ENCODE results near the gene EMILIN2. TPM values are rescaled to one million over a fixed set of nuclear protein-coding genes. Genes with fewer than 3 reads are reported as not detected.

EMILIN2 gene
- total and polyA plus RNA-seq, 2 of the 8 experiments (the other 6 are each of a cell fraction or from before 2014, with no cell fraction given) = 6.0 to 7.5 TPM

GRCh38 chr18:2907550-2908135 lies 60.8 kb downstream of the EMILIN2 start:
- H3K79me1 ChIP-seq (ENCODE audit: low read depth, low read length) = peaks cover 4% of the 10 kb centered on the region; the same call in 1 of the 2 replicates
- 74% methylated on average over 5 of the region's 5 CpGs; no CpG with 5 or more reads in 1 of the 2 experiments for WGBS, 2 experiments (ENCODE audit: extremely low coverage in 1 of 2, insufficient coverage in 1 of 2, insufficient read length in 1 of 2, insufficient replicate concordance in 2 of 2, low coverage in 1 of 2, low lambda C conversion rate in 2 of 2, missing lambda C conversion rate in 1 of 2)
- H2BK12ac ChIP-seq (ENCODE audit: low read depth, low read length) = no peak overlapping the region
- peaks cover 0 to 6% (median 4%) of the 10 kb centered on the region in 4 experiments; a peak in 5 of 7 replicates for H3K4me1 ChIP-seq (replicated peaks in 1 of 4; ENCODE audit: control insufficient read depth in 3 of 4, insufficient read depth in 4 of 4, low read length in 3 of 4)
- peak overlapping the region; percentile 21 for H4K5ac ChIP-seq (ENCODE audit: insufficient read length, low read depth, low read length)
- no peaks in the 10 kb centered on the region for H3K79me2 ChIP-seq (ENCODE audit: control insufficient read depth in 1 of 2, insufficient read depth in 2 of 2, low read length in 2 of 2)
- no peaks in the 10 kb centered on the region; a peak in 1 of 4 replicates for H3K9me3 ChIP-seq (ENCODE audit: insufficient read depth in 2 of 2, low read depth in 1 of 2, low read length in 1 of 2)
- no peak overlapping the region for H4K8ac ChIP-seq (ENCODE audit: extremely low read depth, insufficient read depth, low read length)
- FAIRE-seq (no peak), DNase-seq (ENCODE audit: low read depth in 1 of 2, low spot score in 2 of 2) (no peak)
- H4K20me1 ChIP-seq (replicated peaks in 1 of 2; ENCODE audit: control insufficient read depth in 1 of 2, insufficient read depth in 2 of 2, low read length in 2 of 2) = peaks cover 0 to 12% of the 10 kb centered on the region in 2 experiments
- no peak overlapping the region for H3K18ac ChIP-seq (ENCODE audit: extremely low read depth, low read length)
- peak overlapping the region; percentile 72 for H3K4ac ChIP-seq (replicated peaks; ENCODE audit: insufficient read length, low read depth, low read length)
- no peak overlapping the region for H3K9ac ChIP-seq (replicated peaks in 1 of 4; ENCODE audit: extremely low read depth in 1 of 4, low read depth in 3 of 4, low read length in 3 of 4)
- 0 out of 2 replicates have a peak overlapping the region, but pooled peaks have one; percentile 13 for H2AK5ac ChIP-seq (ENCODE audit: low read depth, low read length)
- CTCF ChIA-PET (ENCODE audit: partially characterized antibody) = interaction anchor here (1.0 to 3.5 kb wide), 2 partner anchors 12 to 347 kb away, joined by 4 to 14 read pairs; no protein-coding TSS in a partner anchor
- H4K91ac ChIP-seq (replicated peaks; ENCODE audit: insufficient read length, low read length) = no peak overlapping the region
- H3K4me2 ChIP-seq (ENCODE audit: insufficient read depth in 1 of 2, low read depth in 2 of 2, low read length in 2 of 2) = peak overlapping the region; percentile 91 to 97
- no peak overlapping the region for H2AFZ ChIP-seq (ENCODE audit: low read length)
- H3K23ac ChIP-seq (ENCODE audit: insufficient read length) = no peak overlapping the region
- H3K14ac ChIP-seq (ENCODE audit: insufficient read length) = no peak overlapping the region
- H2BK15ac ChIP-seq (ENCODE audit: low read length) = no peak overlapping the region
- no peak overlapping the region for H2BK120ac ChIP-seq (replicated peaks; ENCODE audit: low read depth, low read length)
- H2BK5ac ChIP-seq (ENCODE audit: low read depth, low read length) = 0 out of 2 replicates have a peak overlapping the region, but pooled peaks have one; percentile 9
- H3K56ac ChIP-seq (replicated peaks; ENCODE audit: insufficient read length, low read depth, low read length) = no peak overlapping the region
- H3K23me2 ChIP-seq (ENCODE audit: low read depth, low read length) = peaks cover 12% of the 10 kb centered on the region; the same call in 1 of the 2 replicates
- H3K4me3 ChIP-seq (ENCODE audit: extremely low read depth in 1 of 4, insufficient read depth in 2 of 4, low read depth in 3 of 4, low read length in 4 of 4) = peak overlapping the region; percentile 54 to 97 (median 74)
- peaks cover 0 to 2% (median 0%) of the 10 kb centered on the region in 4 experiments; a peak in 3 of 7 replicates for H3K27me3 ChIP-seq (replicated peaks in 1 of 4; ENCODE audit: control insufficient read depth in 3 of 4, extremely low read depth in 1 of 4, insufficient read depth in 3 of 4, low read length in 3 of 4)
- no peak overlapping the region for H2BK20ac ChIP-seq (ENCODE audit: low read length)
- peaks cover 0 to 16% (median 12%) of the 10 kb centered on the region in 4 experiments; a peak in 6 of 8 replicates for H3K36me3 ChIP-seq (ENCODE audit: control insufficient read depth in 2 of 4, insufficient read depth in 4 of 4, low read length in 3 of 4)
- POLR2A ChIA-PET (ENCODE audit: partially characterized antibody) = interaction anchor here (0.8 to 1.3 kb wide), 6 partner anchors 8 to 344 kb away, joined by 3 to 4 read pairs (median 3); partner anchors contain the start of gene EMILIN2
- no peak overlapping the region for H3K27ac ChIP-seq (ENCODE audit: low read depth, low read length)
- TF ChIP-seq USF2 (IDR thresholded peaks at IDR 0.05; ENCODE audit: low read length) (no peak), EP300 (IDR thresholded peaks at IDR 0.05; ENCODE audit: borderline replicate concordance in 1 of 2, low read depth in 2 of 2, low read length in 2 of 2) (no peak), KDM5A (IDR thresholded peaks at IDR 0.05; ENCODE audit: low read length) (no peak), ATF2 (IDR thresholded peaks at IDR 0.05; ENCODE audit: low read length) (no peak), FOSL1 (IDR thresholded peaks at IDR 0.05; ENCODE audit: insufficient read depth, low read depth, low read length) (no peak), SRF (IDR thresholded peaks at IDR 0.05; ENCODE audit: low read depth, low read length) (no peak), NANOG (IDR thresholded peaks at IDR 0.05; ENCODE audit: insufficient read depth, low read depth, low read length, poor library complexity, severe bottlenecking) (no peak)
